GM21786 (cell line): Measurements from ENCODE around the gene SLC35F1.

Experiments
- ATAC-seq: cut with Tn5 transposase; IDR thresholded peaks from one replicate; pipeline ENCODE4 v1.9.1; 2021; ENCODE audit not compliant: unreplicated experiment

Gene SLC35F1

DNA sequence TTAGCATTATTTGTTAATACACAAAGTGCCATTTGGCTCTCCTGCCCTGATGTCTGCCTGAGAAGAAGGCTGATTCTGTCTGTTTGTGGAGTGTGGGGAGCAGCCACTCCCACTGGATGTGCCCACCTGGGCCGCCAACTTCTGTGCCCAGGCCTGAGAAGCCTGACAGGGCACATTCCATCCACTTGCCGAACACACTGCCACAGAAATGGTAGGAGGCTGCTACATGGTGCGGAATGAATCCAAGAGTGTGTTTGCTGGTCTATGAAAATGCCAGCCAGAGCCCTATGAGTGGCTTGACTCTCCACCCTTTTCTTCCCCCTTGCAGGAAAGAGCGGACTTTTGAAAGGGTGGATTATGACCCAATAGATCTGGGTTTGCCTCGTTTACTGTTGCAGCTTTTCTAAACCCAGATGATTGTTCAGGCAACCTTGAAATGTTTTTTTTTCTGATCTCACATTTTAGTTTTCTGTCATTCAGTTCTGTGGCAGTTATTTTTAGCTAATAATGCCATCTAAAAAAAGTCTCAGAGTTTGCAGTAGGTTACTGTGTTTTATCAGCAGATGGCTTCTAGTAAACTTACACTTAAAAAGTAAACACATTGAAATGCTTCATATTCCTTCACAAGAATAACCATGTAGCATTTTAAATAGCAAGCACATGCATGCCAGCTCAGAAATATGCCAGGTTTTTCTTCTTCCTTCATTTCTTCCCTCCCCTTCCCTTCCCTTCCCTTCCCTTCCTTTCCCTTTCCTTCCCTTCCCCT, 196.5 kb downstream of the SLC35F1 start:
- no peak for ATAC-seq

DNA sequence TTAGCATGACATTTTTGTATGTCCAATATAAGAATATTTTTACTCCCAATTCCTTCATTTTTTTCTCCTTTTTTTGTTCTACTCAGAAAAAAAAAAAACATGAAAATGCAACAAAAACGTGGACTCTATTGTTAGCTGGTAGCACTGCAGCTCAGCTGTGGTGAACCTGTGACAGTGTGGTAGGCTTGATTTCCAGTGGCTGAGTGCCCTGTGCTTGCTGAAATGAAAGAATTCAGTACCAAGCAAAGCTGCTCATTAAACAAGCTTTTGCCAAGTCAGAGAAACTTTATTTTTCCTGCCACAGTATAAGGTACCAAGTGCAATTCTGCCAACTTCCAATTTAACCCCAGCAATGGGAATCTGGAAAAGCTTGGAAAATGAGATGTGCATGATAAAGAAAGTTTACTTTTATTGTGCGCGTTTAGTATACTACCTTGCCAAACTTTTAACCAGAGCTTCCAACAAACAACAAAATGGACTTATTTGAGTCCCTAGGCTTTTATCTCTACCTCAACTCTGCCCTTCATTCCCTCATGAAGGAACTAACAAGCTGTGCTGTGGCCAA, 215.2 kb downstream of the SLC35F1 start:
- ATAC-seq = no peak

DNA sequence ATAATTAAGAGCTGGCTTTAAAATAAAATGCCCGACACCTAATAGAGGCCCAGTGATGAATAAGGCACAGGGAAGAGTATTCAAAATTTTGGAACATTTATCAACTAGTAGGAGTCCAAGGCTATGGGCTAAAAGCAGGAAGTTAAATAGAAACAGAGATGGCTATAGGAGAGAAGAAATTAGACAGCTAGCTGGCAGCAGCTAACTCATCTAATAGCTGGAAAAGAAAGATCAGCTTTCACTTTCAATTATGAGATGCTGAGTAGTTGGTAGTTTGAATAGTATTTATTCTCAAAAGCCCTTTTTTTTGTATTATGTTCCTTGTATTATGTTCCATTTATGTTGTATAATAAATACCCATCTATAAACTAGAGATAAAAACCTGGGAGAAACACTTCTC, 215.7 kb downstream of the SLC35F1 start:
- ATAC-seq = peak; percentile 53

DNA sequence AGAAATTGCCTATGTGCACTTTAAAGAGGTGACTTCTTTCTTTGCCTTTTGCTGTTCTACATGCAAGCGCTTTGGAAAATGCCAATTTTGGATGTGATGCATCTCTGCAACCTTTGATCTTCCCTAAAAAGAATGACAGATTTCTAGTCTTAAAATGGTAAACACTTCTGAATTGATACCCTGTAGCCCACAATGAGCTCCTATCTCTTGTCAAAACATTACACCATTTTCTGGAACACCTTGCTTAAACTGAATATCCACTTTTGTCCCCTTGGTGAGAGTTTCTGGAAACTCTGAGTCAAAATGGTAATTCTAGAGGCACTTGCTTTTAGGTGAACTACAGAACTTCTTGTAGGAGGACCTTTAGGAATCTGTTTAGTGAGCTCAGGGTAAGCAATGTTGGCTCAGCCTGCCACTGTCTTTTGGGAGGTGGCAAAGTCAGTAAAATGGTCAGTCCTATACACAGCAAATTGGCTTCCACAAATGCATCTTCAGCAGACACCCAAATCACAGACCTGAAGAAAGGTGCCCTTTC, 216.5 kb downstream of the SLC35F1 start:
- ATAC-seq = no peak

DNA sequence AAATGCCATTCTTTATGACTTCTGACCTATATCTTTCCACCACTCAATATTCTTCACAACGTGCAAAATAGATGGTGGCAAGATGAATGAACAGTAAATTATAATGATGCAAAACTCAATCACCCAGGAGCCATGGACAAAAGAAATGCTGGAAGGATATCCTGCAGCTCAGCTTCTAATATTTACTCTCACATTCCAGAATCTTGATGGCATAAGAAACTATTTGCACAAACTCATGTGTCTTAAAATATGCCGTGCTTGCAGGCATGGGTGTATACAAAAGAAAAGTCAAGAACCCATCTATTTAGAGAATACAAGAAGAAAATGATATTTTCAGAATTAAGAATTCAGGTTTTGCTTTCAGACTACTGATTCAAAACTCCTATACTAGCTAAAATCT, 217.8 kb downstream of the SLC35F1 start:
- no peak for ATAC-seq

DNA sequence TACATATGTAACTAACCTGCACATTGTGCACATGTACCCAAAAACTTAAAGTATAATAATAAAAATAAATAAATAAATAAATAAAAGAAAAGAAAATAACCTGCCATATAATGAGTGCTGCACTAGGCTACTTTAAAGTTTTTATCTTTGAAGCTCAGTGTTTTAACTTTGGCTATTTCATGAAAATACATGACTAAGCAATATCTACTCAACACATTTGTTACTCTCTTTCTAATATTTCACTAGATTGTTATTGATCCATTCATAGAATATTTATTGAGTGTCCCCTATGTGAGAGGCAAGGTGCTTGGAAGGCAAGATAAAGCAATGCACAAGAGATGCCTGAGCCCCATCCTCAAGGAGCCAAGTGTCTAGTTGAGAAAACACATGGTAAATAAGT, 221.7 kb downstream of the SLC35F1 start:
- no peak for ATAC-seq

DNA sequence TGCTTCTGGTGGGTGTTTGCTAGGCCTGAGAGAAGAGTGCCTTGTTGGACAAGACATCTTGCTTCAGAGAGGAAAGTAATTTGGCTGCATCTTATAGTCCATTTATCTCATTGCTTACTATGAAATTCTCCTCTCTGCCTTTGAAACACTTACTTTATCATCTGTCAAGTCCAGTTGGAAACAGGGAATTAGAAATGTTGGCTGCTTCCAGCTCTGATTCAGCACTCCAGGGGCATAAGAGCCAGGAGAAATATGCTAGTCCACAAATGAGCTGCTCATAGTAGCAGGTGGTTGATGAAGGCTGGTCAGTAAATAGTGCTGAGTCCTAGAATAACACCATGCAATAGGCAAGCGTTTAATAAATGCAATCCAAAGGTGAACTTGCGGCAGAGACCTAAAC, 227.1 kb downstream of the SLC35F1 start:
- no peak for ATAC-seq

DNA sequence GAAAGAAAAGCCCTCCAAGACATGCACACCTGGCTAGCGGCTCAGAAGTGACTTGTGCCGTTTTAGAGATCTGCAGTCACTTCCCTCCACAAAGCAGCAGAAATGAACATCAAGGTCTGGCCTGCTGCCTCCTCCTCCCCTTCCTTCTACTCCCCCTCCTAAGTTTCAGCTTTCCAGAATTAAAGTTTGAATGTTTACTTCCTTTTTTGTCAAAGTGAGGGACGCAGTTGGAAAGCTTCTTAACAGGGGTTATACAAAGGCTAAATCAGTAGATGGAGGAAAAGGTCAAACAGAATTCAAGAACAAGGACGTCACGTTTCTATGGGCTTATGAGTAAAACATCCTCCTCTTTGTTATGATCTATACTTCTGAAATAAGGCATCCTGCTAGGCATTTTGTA, 227.7 kb downstream of the SLC35F1 start:
- no peak for ATAC-seq

DNA sequence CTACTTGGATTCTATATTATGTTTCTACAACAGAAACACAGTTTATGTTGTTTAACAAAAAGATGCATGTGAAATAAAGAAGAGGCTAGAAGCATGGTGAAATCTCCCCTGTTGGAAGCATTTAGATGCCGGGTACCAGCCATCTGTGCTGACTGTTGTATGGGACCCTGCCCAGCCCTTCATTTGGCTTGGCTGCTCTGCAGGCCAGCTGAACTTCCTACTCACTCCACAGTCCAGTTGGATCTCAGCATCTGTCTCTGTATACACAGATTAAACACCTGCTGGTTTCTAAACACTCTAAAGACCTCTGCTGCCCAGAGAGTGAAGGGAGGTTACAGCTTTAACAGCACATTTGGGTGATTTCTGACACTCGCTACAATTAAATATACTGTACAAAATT, 228.3 kb downstream of the SLC35F1 start:
- no peak for ATAC-seq

DNA sequence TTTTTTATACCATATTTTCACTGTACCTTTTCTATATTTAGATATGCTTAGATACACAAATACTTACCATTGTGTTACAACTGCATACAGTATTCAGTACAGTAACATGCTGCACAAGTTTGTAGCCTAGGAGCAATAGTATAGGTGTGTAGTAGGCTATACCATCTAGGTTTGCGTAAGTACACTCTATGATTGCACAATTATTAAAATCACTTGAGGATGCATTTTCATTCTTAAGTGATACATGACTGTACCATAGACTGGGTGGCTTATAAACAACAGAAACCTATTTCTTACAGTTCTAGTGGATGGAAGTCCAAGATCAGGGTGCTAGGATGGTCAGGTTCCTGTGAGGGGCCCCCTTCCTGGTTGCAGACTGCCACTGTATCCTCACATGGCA, 234.1 kb downstream of the SLC35F1 start:
- no peak for ATAC-seq

DNA sequence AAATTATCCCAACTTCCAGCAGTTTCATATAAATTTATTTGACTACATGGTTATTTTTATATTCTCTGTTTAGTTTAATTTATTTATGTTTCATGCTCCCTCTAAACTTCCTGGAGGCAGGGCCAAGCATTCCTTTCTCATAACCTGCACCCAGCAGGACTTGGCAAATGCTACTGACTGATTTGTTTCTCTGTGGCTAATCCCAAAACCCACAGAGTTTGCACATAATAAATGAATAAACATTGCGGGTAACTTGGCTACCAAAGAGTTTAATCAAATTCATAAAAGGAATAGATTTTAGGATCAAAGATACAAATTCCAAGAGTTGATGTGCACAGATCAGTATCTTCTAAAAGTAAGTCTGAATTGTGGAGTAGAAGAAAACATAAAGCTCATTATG, 239.5 kb downstream of the SLC35F1 start:
- ATAC-seq = no peak

DNA sequence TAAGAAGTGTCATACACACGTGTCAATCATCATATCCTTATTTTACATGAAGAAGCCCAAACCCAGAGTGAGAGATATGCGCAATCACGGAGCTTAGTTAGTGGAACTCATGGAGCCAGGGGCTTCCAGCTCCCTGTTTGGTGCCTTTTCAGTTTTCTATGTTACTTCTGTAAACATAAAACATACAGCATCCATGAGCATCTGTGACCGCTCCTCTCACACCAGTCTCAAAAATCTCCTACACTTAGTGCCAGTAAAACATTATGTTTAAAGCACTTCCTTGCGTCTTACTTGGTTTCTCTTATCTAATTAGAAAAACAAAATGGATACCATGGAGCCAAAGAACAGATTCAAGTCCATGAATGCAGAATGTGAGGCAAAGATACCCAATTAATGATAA, 240.4 kb downstream of the SLC35F1 start:
- no peak for ATAC-seq

DNA sequence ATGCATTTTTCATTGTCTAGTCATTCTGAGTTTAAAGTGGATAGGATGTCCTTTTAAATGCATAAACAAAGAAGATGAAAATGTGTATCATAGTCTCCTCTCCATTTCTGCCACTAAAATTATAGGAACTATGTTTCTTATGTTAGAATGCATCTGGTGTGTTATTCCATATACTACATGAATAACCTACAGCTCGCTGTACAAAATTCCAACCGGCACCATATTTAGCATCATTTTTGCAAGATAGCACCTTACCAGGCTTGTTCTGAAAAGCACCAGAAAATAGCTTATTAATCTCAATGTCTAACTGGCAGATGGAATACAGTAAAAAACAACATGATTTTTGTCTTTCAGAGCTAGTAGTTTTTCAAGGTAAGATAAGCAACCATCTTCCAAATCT, 241.5 kb downstream of the SLC35F1 start:
- ATAC-seq = no peak

DNA sequence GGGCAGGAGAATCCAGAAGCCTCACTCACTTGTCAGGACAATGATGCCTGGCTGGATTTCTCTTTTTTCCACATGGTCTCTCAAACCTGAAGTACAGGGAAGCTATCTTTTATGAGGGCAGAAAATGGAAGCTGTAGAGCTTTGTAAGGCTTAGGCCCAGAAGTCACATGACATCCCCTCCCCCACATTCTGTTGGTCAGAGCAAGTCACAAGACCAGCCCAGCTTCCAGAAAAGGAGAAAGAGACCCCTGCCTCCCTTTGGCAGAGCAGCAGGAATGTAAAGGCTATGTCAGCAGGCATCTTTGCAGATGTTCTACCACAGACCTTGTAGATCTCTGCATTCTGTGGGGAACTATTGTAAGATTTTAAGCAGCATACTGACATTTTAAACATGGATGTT, 245.5 kb downstream of the SLC35F1 start:
- ATAC-seq = no peak

DNA sequence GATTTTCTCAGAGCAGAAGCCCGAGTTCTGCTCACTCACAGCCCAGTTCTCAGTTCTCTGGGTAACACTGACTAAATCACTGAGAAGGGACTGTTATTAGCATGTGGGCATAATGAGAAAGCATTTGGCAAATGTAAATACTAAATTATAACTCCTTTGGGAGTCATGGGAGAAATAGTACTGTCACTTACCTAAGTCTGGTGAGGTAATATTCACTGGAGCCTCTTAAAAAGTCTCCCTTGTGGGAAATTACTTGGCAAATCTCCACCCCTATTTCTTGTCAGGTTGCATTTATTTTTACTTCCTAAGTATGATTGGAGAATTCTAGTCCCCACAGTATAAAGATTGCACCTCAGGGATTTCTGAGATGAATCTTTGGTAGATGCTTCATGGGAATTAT, 254.3 kb downstream of the SLC35F1 start:
- ATAC-seq = no peak

DNA sequence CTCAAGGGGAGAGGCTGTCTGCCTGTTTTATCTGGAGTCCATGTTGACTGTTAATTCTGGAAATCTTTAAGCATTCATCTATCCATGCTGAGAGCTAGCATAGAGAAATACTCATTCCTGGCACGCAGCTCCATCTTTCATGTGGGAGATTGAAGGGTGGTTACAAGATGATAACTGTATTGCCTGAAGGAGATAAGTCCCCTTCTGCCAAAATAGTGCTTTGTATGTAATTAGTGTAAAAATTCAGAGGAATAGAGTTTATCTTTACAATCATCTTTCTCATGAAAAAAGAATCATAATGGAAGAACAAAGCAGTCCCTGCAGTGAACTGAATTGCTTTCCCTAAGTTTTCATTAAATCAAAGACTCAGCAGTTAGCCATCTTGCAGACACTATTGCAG, 256.5 kb downstream of the SLC35F1 start:
- no peak for ATAC-seq

DNA sequence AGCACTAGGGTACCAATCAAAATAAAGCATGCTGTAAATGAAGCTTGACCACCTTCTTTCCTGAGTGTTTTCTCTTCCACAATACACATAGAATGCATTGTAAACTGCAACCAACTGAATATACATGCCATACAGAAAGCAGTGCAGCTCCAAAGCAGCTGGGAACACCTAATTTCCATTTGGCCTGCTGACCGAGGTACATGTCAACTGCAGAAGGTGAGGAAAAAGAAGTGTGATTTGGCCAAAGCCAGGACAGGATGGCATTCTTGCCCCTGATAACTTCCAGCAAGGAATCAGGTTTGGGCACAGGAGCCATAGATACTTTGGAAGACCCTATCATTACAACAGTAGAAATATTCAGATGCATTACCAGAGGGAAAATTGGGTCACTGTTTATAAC, 258.4 kb downstream of the SLC35F1 start:
- no peak for ATAC-seq

DNA sequence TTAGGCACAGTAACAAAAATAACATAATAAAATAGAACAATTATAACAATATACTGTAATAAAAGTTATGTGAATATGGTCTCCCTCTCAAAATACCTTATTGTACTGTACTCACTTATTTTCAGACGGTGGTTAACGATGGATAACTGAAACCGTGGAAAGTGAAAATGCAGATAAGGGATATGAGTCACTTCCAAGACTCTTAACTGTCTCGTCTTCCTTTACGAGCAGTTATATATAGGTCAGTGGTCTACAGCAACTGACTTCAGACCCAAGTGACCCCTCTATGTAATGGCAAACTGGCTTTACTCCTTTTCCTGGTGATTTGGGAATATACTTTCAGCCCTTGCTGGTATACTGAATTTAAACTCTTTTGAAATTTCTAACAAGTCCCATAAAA, 261.4 kb downstream of the SLC35F1 start:
- no peak for ATAC-seq

DNA sequence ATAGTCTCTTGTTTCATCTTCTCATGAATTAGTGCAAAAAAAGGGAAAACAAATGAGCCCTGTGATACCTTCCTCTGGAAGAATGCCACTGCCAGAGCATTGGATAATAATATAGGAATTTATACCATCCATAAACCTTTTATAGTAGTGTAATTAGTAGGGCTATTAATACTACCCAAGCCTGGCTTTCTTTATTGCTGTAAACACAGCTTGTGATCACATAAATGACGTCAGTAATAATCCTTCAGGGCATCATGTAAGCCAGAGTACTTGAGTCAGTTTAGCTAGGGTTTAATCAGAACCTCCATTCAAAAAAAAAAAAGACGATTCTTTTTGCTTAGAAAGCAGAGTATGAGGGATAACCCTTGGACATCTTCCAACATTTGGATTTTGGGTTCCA, 264.8 kb downstream of the SLC35F1 start:
- ATAC-seq = no peak

DNA sequence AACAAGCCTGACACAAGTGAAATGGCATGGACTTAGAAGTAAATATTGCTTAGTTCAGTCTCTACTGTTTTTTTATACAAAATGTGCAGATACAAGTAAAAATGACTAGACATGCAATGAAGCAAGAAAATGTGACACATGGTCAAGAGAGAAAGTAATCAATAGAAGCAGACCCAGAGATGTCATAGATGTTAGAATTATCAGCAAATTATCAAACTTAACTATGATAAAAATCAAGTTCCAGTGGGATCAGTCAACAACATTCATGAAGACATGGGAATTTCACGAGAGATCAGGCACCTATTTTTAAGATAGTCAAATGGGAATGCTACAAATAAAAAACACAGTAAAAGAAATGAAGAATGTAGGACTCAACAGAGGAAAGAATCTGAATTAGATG, 267.0 kb downstream of the SLC35F1 start:
- no peak for ATAC-seq

DNA sequence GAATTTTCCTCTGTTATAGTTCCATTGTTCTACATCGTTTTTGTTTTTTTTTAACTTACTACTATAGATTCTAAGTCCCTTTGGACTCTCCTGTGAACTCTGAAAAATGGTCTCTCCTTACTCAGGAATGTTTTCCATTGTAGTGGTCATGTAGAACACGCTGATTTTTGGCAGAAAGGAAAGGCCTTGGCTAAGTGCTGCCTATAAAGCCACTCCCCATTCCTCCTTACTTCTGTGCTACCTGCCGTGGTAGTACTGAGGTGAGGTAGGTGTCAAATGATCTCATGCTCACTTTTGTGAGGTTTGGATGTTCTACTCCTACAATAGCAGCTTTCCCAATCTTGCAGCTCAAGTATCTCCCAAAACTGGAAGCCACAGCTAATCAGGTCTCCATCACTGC, 270.7 kb downstream of the SLC35F1 start:
- no peak for ATAC-seq

DNA sequence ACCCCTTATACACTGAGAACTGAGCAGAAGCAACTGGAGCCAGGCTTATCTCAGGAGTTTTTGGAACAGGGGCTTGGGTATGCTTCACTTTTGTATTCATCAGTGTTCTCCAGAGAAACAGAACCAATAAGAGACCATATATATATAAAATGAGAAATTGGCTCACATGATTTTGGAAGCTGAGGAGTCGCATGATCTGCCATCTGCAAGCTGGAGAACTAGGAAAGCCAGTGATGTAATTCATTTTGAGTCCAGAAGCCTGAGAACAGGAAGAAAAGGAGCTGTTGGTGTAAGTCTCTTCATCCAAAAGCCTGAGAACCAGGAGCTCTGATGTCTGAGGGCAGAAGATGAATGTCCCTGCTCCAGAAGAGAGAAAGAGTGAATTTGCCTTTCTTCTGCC, 272.0 kb downstream of the SLC35F1 start:
- ATAC-seq = no peak
